DMS153 (cell line): ENCODE data around the gene POMGNT1.

Experiments used
- DNase-seq: peaks from one replicate; lab custom pipeline; 2025; lab: John Stamatoyannopoulos, UW

POMGNT1 gene

DNA sequence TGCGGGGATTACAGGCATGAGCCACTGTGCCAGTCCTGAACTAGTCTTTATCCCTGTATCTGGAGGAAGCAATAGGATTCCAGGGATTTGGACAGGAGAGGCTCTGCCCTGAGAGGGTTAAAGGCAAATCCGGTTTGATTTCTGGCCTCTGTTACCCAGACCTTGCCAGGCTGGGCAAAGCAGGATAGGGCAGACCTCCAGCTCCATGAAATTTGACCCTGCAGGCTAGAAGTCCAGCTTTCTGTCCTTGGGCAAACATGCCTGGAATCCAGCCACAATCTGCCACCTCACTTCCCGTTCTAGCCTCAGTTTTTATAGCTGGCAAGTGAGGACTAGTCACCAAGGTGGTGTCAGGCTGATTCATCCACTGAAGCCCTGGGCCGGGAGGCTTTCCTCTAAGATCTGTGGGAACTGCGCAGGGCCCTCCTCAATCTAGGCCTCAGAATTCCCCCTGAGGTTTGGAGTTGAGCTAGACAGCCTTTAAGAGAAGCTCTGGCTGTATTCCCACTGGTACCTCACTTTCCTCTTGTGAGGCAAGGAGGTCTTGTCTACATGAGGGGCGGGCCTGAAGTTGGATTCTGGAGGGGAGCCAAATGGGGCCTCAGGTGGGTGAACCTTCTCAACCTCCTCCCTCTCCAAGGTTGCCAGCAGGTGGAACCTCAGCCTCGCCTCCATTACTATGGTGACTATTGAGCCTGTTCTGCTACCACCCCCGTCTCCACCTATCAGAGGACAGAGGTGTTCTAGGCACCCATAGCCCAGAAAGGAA, 15.0 kb downstream of the POMGNT1 start:
- DNase-seq, result peak; percentile 97

DNA sequence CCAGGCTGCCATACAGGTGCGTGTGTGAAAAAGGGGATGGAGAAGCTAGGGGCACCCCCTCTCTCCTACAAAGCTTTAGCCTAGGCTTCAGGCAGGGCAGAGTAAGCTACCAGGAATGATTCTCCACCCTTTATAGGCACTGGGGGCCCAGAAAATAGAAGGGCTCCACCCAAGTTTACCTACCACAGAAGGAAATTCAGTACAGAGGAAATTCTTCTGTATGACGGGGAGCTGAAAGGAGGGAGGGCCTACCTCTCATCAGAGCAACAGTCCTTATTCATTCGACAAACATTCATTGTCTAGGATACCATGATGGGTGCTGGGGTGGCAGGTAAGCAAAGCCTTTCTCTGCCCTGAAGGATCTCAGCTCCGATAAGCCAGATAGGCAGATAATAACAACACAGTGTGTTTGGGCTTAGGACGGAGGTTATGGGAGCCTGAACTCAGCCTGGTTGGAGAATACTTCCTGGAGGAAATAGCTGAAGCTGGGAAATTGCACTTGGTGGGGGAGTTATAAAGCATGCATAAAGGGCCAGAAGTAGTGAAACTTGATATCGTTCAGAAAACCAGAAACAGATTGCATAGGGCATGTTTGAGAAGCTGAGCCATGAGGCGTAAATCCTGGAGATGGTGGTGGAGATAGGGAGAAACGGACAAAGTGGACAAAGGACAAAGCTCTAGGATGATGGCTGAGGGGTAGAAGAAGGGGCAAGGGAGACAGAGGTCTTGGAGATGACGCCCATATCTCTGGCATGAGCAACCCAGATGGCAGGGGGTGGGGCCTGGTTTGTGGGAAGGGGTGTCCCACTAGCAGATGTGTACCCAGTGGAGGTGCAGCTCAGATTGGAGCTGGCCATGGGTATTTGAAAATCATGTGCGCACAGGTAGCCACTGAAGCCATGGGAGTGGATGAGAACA, 16.6 kb downstream of the POMGNT1 start:
- peak; percentile 39 for DNase-seq

DNA sequence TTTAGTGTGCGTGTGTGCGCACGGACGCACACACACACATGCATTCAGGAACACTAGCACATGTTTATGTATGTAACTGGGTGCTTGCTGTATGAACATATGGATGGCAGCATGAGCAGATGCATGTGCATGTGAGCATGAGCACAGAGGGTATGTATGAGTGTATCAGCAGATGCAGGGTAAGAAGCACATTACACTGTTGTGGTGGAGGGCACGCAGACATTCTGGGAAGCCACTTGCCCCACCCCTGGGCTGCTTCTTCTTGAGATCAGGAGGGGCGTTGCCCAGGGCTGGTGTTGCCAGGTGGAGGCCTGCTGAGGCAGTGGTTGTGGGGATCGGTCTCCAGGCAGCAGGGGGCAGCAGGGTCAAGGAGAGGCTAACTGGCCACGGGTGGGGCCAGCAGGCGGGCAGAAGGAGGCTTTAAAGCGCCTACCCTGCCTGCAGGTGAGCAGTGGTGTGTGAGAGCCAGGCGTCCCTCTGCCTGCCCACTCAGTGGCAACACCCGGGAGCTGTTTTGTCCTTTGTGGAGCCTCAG, 18.1 kb downstream of the POMGNT1 start:
- peak; percentile 92 for DNase-seq

DNA sequence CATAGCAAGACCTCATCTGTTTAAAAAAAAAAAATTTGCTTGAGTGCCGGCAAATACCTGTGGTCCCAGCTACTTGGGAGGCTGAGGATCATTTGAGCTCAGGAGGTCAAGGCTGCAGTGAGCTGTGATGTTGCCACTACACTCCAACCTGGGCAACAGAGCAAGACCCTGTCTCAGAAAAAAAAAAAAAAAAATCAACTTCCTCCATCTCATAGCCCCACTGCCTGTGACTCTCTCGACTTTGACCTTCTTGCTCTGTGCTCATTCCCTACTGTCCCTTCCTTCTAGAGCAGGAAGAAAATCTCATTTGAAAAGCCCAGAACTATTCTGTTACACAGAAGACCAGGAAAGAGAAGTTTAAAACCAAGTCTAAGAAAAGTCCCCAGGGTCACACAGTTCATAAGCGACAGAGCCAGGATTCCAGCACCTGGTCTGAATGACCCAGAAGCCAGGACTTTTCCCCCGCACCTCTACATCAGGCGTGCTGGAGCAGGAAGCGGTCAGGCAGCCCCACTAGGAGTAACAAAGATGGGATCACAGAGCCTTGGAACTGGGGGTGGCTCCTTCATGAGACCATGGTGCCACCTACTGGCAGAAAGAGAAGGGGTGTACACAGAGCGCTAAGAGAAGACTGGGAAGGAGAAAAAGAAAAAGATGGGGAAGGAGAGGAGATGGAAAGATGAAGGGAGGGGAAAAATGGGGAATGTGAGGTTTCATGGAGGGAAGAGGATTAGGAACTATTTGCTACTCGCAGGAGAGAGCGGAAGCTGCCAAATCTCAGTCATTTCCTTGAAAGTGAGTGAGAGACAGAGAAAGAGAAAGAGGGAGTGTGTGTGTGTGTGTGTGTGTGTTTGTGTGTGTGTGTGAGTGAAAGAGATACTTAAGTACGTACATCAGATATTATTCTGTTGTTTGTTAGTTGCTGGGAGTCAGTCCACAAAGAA, 18.8 kb downstream of the POMGNT1 start:
- peak; percentile 90 for DNase-seq

DNA sequence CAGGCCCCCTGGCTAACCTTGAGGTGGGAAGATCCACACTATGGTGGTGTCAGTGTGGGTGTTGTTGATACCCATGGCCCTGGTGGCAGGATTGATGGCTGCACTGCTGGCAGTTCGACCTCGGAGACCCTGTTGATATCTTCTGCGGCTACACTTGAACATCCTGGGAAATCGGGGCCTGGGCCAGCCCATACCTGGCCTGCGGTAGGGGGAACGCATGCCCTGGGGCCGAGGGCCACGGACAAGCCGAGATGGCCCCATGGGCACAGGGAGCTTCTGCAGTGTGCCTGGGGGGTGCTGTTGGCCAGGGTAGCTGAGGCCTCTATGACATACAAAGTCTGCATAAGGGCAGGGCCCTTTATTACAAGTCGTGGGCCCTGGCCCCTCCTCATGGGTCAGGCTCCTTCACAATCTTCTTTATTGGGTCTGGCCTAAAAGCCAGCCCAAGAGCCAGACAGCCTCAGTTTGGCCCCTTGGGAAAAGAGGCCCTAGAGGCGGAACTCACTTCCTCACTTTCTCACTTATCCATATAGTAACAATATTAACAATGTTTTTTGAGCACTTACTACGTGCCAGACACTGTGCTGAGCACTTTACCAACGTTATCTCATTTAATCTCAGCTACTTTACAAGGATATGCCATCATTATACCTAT, 21.9 kb downstream of the POMGNT1 start, which contains the start of gene P3R3URF:
TSS of gene P3R3URF (minus strand) at position 278 of the 655 bp plus-strand sequence. CDS start at position 261, 17 bp downstream.
- no peak for DNase-seq

DNA sequence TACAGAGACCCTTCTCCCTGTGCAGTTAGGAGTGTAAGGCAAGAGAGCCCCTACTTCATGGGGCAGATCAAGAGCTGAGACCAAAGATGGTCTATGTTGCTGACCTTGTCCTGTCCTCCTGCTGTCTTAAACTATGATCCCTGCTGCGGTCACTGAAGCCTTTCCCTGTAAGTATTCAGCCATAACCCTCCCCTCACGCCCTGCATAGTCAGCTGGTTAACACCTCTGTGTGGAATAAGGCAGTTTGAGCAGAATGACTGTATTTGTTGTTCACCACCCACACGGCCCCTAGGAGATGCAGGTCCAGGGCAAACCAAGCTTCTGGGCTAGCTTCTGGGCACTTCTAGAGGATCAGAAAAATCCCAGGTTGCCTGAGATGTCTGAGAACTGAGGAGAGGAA, 23.0 kb downstream of the POMGNT1 start:
- no peak for DNase-seq

DNA sequence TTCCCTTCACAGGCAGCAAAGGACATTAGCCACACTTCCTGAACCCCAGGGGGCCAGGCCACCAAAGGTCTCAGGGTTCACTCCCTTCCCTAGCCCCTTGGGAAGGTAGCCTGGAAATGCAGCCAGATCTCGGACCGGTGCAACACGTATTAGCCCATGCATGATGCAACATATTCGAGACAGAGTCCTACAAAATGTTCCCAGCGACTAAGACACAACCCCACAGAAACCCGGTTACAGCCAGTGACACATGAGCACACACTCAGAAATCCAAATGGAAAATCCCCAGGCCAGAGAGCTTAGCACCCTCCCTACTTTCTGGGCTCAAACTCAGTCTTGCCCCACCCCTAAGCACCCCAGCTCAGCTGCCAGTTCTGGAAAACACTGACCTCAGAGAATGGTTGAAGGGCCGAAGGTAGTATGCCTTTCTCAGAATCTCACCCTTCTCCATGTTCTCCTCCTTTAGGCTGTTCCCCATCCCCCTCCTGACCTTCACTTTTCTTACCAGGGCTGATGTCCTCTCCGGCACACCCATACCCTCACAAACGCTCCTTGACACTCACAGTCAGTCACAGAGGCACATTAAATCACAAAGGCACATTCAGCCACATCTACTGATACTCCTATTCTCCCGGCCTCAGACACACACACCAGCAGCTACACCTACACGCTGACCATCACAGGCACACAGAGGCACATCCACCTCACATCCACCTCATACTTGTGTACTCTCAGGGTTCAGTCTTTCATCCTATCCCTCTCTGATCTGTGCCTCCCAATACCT, 23.6 kb downstream of the POMGNT1 start, which contains the start of gene TSPAN1:
TSS of gene TSPAN1 (plus strand) at position 640 of the 784 bp plus-strand sequence. CDS start 6,021 bp downstream, outside the sequence.
- DNase-seq, result no peak

DNA sequence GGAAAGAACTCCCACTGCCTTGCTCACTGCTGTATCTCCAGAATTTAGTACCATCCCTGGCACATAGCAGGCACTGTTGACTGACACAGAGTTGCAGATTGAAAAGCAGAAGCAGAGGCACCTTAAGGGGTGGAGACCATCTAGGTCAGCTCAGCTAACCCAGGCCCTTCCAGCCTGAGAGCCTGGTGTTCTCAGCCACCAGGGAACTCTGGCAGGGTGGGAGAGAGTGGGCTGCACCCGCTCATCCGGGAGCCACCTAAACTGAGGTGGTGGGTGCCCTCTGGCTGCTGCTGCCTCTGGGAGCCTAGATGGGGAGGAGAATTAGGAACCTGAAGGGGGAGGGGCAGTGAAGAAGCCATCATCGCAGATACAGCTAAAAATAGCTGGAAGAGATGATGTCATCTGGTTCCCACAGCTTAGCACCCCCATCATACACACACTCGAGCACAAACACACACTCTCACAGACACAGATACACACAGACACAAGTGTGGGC, 24.8 kb downstream of the POMGNT1 start:
- peak; percentile 59 for DNase-seq

DNA sequence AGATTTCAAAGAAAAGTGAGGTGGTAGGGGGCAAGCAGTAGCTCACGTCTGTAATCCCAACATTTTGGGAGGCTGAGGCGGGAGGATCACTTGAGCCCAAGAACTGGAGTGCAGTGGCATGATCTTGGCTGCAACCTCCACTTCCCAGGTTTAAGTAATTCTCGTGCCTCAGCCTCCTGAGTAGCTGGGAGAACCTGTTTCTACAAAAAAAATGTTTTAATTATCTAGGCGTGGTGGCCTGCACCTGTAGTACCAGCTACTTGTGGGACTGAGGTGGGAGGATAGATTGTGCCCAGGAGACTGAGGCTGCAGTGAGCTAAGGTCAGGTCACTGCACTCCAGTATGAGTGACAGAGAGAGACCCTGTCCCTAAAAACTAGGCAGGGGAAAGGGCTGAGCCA, 25.9 kb downstream of the POMGNT1 start:
- peak; percentile 28 for DNase-seq

DNA sequence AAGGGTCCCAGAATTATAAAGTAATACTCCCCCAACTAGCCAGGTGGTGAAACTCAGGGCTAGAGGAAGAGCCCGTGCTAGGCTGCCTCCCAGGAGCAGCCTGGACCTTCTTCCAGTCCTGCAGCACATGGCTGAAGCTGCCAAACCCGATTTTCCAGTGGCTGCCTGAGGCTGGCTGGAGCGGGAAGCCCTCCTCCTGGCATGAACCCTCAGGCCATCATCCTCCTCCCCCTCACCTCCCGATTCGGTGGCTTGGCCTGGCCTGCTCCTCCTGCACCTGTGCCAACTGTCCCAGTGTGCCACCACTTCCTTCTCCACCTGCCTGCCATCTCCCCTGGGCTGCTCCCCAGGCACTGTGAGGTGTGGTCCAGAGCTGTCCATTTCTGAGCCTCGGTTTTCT, 26.4 kb downstream of the POMGNT1 start:
- peak; percentile 80 for DNase-seq

DNA sequence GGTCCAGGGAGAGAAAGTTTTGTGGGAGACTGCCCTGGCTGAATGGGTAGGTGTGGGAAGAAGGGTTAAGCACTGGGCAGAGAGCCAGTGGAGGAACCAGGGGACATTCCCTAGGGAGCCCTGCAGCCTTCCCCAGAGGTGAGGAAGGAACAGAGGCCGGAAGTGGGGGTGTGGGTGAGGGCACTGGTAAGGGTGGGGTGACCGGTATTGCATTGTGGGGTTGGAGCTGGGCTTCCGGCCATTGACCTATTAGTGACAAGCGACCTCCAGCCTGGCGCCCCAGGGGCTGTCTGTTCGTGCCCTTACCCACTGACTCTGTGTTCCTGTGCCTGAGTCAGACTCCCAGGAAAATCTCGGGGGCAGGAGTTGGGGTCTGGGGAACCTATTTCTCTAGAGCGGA, 26.9 kb downstream of the POMGNT1 start:
- peak; percentile 51 for DNase-seq

DNA sequence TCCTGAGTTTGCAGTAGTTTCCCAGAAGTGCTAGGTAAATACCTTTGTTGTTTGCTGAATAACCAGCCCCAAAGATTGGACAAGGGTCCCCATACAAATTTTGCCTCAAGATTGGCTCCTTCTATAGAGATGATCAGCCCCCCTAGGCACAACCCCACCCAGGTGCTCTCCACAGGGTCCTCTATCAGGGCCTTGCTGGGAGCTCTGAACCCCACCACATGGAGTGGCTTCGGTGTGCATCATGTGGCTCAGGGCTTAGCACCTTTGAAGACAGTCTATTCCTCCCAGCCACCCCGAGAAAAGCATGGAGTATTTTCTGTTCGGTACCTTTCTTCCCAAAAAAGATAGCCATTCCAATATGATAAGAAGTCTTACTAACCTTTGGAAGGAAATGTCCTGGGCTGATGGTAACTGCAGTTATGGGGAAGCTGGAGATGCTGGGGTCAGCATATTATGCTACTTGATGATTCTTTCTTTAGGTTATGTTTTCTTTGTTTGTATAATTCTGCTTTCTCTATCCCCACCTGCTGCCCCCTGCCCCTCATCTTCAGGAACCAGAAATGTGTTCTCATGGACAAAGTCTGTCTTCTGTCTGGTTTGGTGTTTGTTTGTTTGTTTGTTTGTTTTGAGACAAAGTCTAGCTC, 28.3 kb downstream of the POMGNT1 start:
- no peak for DNase-seq

DNA sequence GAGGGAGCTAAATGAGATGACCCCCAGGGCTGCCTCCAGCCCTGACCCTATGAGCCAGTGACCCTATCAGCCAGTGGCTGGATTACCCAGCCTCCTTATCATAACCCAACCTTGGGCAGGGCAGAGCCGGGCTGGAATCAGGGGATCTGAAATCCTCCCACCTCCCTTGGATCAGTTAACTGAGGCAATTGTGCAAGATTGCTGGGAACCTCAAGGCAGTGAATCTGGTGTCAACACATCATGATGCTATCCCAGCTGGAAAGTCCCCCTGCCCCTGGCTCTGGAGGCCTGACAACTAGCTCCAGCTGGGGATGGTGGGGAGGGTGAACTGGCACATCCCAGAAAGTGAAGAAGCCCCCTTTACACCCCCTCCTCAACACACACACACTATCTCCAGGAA, 29.8 kb downstream of the POMGNT1 start:
- DNase-seq, result no peak

DNA sequence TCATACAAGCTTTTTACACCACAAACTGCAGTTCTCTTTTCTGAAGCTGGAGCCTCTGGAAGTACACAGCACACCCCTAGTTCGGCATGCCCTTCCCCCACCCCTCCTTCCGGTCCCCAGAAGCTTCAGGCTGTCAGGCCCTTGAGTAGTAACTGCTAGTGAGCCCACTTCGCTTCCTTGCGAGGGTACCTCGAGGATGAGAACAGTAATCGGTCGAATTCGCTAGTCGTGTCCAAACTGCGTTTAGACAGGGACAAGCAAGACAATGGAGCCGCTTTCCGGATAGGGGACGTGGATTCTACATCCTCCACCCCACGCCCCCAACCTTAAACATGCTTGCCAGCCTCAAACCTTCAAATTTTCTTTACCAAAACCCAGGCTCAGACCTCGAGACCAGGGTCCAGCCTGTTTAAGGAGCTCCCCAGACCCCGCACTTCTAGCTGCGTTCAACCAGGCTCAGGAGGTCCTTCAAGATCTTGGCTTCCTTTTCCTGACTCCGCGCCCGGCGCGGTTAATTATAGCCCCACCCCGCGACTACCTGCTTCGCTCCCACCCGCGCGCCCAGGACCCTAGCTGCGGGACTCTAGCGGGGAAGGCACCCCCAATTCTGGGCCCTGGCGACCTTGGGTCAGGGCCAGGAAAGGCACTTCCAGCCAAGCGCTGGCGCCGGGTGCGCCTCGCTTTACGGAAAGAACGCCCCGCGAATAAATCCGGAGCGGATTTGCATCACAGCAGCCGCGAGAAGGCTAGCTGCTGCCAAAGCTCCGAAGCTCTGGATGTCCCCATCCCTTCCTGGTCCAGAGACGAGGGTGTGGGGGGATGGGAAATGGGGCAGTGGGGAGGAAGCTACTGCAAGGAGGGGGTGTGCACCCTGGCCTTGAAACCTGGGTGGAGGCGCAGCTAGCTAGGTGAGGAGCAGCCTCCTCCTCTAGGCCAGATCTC, 31.4 kb downstream of the POMGNT1 start:
- no peak for DNase-seq

DNA sequence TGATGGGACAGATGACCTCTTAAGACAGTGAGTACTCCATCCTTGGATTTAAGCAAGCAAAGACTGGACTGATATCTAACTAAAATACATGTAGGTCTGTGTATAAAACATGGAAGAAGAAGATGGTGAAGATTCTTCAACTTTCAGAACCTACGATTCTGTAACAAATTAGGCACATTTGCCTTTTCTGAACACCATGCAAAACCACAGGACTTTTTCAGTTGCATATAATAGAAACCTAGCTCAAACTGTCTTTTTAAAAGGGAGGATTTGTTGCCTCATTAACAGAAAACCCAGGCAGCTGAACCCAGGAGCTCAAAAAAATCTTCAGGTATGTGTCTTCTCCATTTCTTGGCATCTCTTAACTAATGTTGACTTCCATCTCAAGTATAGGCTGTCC, 38.0 kb downstream of the POMGNT1 start:
- DNase-seq, result no peak

DNA sequence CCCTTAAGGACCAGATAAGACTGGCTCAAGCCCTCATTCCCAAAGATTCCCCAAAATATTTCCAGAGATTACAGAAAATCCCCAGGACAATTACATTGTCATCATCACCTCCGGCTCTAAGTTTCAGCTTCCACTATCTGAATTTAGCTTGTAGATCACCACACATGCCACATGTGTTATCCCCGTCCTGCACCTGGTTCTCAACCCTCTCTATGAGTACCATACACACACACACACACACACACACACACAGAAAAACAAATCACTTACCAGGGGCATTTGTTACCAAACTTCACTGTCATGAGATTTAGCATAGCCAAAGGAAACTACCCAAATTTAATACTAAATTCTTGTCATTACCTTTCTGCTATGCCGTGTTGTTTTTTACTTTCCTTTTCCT, 38.7 kb downstream of the POMGNT1 start:
- DNase-seq, result no peak

DNA sequence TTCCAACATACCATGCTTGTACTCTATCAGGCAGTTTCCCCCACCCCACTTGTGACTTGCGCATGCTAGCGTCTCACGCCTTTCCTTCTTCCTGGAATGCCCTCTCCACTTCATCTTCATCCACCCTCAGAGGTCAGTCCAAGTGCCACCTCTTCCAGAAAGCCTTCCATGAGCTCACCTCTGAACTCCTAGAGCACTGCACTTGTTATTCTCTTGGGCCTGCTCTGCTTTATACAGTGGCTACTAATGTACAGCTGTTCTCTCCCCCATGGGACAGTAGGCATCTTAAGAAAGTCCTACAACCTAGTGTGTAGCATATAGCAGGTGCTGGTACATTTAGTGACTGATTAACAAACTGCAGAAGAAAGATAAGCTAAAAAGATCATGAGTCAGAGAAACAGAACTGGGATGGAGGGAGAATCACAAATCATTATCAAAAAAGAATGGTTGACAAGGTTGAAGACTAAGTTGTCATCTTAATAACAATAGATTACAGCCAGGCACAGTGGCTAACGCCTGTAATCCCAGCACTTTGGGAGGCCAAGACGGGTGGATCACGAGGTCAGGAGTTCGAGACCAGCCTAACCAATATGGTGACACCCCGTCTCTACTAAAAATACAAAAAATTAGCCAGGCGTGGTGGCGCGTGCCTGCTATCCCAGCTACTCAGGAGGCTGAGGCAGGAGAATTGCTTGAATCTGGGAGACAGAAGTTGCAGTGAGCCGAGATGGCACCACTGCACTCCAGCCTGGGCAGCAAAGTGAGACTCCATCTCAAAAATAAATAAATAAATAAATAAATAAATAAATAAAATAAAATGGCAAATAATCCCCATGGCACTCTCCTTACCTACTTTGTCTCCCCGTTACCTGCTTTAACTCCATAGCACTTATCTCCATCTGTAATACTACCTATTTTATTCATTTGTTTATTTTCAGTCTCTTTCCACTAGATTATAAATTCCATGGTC, 39.6 kb downstream of the POMGNT1 start:
- DNase-seq, result no peak
